Activated naive CD4-positive, alpha-beta T cell treated with Interleukin-2 at 50 U/mL for 16 hours (primary cell): ENCODE measurements around the gene ZSWIM5.
"Not testable (repeated sequence)": the region's sequence is repeated elsewhere in the genome, so short reads cannot be mapped to it uniquely, and the experiment has no call there.

Source experiments
- DNase-seq: peaks from one replicate; pipeline ENCODE4 v3.0.0-alpha.2; 2020

The ZSWIM5 gene

GRCh38 chr1:45205910-45206721, at the start of gene ZSWIM5:
Gene ZSWIM5, minus strand, starts transcription at chr1:45206605. Its CDS starts 255 bp downstream, at chr1:45206350.
- DNase-seq: peak; percentile 67

GRCh38 chr1:45254490-45254889, 48.1 kb upstream of the ZSWIM5 start:
- DNase-seq: no peak

- no peak for DNase-seq
Observed at GRCh38 chr1:45250544-45250943, 44.1 kb upstream of the ZSWIM5 start.

GRCh38 chr1:45248004-45248403, 41.6 kb upstream of the ZSWIM5 start:
- DNase-seq: not testable (repeated sequence)

GRCh38 chr1:45246760-45247159, 40.4 kb upstream of the ZSWIM5 start:
- DNase-seq: no peak

GRCh38 chr1:45246359-45246758, 40.0 kb upstream of the ZSWIM5 start:
- not testable (repeated sequence) for DNase-seq

- no peak for DNase-seq
Observed at GRCh38 chr1:45244660-45245059, 38.3 kb upstream of the ZSWIM5 start.

GRCh38 chr1:45243476-45244343, 37.3 kb upstream of the ZSWIM5 start:
- DNase-seq: no peak

- DNase-seq: no peak
Observed at GRCh38 chr1:45238846-45239245, 32.4 kb upstream of the ZSWIM5 start.

- DNase-seq: no peak
Observed at GRCh38 chr1:45236136-45236535, 29.7 kb upstream of the ZSWIM5 start.

GRCh38 chr1:45230537-45230936, 24.1 kb upstream of the ZSWIM5 start:
- no peak for DNase-seq

- DNase-seq: no peak
Observed at GRCh38 chr1:45225598-45225997, 19.2 kb upstream of the ZSWIM5 start.

GRCh38 chr1:45223710-45224109, 17.3 kb upstream of the ZSWIM5 start:
- DNase-seq: not testable (repeated sequence)

- no peak for DNase-seq
Observed at GRCh38 chr1:45221716-45222115, 15.3 kb upstream of the ZSWIM5 start.

GRCh38 chr1:45216861-45217260, 10.5 kb upstream of the ZSWIM5 start:
- no peak for DNase-seq

GRCh38 chr1:45216200-45216541, 9.8 kb upstream of the ZSWIM5 start:
- DNase-seq: no peak

- no peak for DNase-seq
Observed at GRCh38 chr1:45215485-45216199, 9.2 kb upstream of the ZSWIM5 start.

- no peak for DNase-seq
Observed at GRCh38 chr1:45213892-45214291, 7.5 kb upstream of the ZSWIM5 start.

- DNase-seq: no peak
Observed at GRCh38 chr1:45211076-45211475, 4.7 kb upstream of the ZSWIM5 start.

- no peak for DNase-seq
Observed at GRCh38 chr1:45206808-45207623, 611 bp upstream of the ZSWIM5 start.

- peak; percentile 19 for DNase-seq
Observed at GRCh38 chr1:45205011-45205909, 1.1 kb downstream of the ZSWIM5 start.
